ENCODE data around the gene LRRC75B. TPM values are rescaled to one million over a fixed set of nuclear protein-coding genes. Genes with fewer than 3 reads are reported as not detected.
"Not testable (repeated sequence)": the region's sequence is repeated elsewhere in the genome, so short reads cannot be mapped to it uniquely, and the experiment has no call there.

LRRC75B gene
- total RNA-seq, 1 experiment from 2014 or later: 5.9 TPM

DNA sequence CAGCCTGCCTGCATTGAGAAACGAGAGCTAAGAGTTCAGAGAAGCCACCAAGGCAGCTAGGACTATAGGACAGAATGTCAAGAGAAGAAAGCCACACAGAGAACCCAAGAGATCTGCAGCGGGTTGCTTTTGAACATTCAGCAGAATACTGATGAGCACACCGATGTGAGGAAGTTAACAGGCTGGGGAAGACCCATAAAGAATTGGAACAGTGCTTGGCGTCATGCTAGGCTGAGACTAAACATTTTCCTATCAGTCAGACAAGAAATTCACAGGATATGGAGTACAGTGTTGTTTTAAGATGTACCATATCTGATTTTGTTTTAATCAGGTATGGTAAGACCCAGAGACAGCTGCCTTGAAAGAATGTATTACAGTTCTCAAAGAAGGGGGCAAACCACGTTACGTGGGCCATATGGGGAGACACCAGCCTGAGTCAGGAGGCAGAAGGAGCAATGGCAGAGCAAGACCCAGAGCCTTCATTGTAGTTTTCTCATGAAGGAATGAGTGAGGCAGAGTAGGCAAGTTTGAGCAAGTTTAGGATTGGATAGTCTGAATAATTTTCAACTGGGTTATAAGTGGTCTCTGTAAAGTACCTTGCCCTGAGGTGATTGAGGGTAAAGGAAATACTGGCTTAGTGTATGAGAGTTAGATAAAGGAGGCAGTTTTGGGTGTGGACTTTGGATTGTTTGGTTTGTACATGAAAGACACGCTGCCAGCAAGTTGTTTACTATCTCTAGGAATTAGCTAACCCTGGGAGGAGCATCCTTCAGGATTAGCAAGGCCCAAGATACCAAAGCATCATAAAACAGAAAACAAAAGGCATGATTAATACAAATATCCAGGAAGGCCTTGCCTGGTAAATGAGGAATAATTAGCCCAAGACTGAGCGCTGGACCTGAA lies 14.3 kb downstream of the LRRC75B start:
- Histone ChIP-seq H3K36me3 (peaks cover 30% of the 10 kb centered on the region), H3K4me3 (no peak overlapping the region), H3K9me3 (no peaks in the 10 kb centered on the region), H3K27me3 (no peaks in the 10 kb centered on the region)
- no peak for DNase-seq

DNA sequence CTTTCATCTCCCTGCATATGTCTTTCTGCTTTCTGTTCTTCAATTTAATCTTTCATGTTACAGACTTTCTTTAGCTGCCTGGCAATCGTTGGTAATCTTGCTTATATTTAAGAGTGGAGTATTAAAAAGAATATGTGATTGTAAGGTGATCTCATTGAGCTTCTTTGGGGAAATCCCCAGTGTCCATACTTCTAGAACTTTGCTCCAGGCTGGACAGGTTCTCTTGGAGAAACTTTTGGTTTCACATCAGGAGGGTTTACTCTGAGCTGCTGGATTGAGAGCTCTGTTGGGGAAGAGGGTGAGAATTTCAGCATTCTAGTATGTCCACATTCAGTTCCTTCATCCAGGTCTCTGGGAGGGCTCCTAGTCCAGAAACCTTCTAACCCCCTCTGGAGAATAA lies 16.1 kb downstream of the LRRC75B start:
- peaks cover 48% of the 10 kb centered on the region for H3K36me3 ChIP-seq
- no peak overlapping the region for H3K4me3 ChIP-seq
- DNase-seq: no peak
- no peaks in the 10 kb centered on the region for H3K27me3 ChIP-seq
- H3K9me3 ChIP-seq: no peaks in the 10 kb centered on the region

DNA sequence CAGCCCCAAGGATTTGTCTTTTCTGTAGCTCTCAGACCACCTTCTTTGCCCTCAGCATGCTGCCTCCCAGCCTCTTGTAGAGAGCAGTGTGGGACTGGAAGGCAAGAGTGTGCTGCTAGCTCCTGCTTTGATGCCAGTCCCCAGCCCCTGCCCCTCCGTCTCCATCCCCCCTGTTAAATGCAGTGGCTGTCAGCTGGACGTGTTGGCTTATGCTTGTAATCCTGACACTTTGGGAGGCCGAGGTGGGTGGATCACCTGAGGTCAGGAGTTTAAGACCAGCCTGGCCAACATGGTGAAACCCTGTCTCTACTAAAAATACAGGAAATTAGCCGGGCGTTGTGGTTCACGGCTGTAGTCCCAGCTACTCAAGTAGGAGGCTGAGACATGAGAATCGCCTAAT lies 21.6 kb downstream of the LRRC75B start:
- no peak for DNase-seq
- Histone ChIP-seq H3K9me3 (no peaks in the 10 kb centered on the region), H3K36me3 (peaks cover 71% of the 10 kb centered on the region), H3K4me3 (no peak overlapping the region), H3K27me3 (no peaks in the 10 kb centered on the region)

DNA sequence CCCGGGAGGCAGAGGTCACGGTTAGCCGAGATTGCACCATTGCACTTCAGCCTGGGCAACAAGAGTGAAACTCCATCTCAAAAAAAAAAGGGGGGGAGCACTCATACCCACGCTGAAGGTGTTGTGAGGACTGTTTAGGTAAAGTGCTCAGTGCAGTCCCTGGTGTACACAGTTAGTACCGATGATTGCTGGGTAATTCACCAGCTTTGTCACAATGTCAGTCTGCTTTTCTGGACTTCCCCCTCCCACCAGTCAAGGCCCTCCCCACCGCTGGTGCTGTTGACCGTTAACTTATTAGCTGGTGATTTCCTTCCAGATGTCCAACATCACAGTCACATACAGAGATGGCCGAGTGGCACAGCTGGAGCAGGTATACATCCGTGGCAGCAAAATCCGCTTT lies 25.2 kb downstream of the LRRC75B start:
- no peak overlapping the region for H3K4me3 ChIP-seq
- H3K36me3 ChIP-seq: peaks cover 78% of the 10 kb centered on the region
- DNase-seq: no peak
- no peaks in the 10 kb centered on the region for H3K27me3 ChIP-seq
- H3K9me3 ChIP-seq: no peaks in the 10 kb centered on the region

DNA sequence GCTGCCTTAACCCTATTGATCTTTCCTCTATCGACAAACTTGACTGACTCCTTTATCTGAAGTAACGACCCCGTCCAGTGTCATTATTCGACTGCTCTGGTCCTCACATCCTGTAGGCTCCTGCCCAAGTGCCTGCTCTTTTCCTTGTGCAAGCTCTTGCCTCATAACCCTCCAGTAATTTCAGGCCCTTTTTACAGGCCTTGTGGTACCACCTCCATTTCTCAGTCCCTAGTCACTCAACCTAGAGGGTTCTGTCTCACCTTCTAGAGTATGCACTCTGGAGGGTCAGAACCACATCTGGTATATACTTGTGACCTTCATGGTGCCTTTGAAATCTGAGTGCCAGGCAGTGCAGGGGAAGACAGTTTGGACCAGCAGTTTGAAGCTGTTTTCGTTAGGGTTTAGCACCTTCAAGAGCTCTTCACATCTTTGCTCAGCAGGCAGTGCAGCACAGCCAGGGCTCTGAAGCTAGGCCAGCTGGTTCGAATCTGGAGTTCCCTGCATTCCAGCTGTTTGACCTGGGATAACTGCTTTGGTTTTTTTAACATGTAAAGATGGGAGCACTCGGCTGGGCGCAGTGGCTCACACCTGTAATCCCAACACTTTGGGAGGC lies 25.9 kb downstream of the LRRC75B start:
- DNase-seq: no peak

DNA sequence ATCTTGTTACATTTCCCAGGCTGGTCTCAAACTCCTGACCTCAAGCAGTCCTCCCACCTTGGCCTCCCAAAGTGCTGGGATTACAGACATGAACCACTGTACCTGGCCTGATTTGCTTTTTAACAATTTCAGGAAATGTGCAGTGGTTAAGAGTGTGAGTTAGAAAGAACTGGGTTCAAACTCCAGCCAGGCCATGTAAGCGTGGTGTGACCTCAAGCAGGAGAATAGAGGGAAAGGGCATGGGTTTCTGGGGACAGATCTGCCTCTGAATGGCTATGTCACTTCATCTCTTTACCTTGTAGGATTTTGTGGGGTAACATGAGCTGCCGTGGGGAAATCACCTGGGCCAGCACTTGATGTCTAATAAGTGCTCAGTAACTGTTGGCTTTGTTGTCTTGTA lies 27.8 kb downstream of the LRRC75B start:
- Histone ChIP-seq H3K36me3 (peaks cover 73% of the 10 kb centered on the region), H3K27me3 (no peaks in the 10 kb centered on the region), H3K4me3 (no peak overlapping the region), H3K9me3 (no peaks in the 10 kb centered on the region)
- no peak for DNase-seq

More for the DNA sequence above, 25.9 kb downstream of the LRRC75B start:
- H3K27me3 ChIP-seq: no peaks in the 10 kb centered on the region
- H3K36me3 ChIP-seq: peaks cover 78% of the 10 kb centered on the region
- no peak overlapping the region for H3K4me3 ChIP-seq
- H3K9me3 ChIP-seq: no peaks in the 10 kb centered on the region

DNA sequence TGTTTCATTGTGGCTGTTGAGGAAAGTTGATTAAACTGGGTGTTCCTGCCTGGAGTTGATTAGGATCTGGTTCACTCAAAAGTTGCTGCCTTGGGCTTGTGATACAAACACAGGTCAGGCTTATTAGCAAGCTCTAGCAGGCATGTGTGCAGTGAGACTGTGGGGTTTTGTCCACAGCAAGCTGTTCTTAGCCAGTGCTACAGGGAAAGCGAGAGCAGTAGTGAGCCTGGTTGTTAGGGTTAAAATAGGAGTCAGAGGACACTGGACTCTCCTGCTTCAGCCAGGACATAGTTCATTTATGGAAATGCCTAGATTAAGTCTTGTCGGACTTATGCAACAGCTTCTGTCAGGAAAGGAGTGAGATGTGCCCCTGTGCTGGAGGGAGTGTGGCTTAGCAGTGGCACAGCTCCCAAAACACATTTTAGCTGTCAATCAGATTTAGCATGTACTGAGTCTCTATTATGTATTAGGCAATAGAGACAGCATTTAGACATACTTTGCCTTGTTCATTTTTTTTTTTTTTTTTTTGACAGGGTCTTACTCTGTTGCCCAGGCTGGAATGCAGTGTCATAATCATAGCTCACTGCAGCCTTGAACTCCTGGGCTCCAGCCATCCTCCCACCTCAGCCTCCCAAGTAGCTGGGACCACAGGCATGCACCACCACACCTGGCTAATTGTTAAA lies 28.4 kb downstream of the LRRC75B start:
- H3K4me3 ChIP-seq: no peak overlapping the region
- no peaks in the 10 kb centered on the region for H3K9me3 ChIP-seq
- no peak for DNase-seq
- peaks cover 70% of the 10 kb centered on the region for H3K36me3 ChIP-seq
- H3K27me3 ChIP-seq: no peaks in the 10 kb centered on the region

DNA sequence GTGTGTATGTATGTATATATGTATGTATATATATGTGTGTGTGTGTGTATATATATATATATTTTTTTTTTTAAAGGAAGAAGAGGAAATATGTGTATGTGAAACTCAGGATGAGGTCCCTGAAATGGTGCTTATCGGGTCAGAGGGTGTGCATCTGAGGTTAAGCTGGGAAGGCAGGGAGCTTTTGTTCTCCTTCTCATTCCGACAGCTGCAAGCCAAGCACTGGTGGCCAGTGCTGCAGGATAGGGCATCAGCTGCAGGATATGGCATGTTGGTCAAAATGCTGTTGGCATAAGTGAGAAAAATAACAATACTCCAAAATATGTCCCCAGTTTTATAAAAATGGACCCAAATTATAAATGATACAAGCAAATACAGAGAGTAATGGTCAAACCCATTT lies 29.6 kb downstream of the LRRC75B start:
- Histone ChIP-seq H3K9me3 (no peaks in the 10 kb centered on the region), H3K4me3 (no peak overlapping the region), H3K27me3 (no peaks in the 10 kb centered on the region), H3K36me3 (peaks cover 72% of the 10 kb centered on the region)
- DNase-seq: no peak

DNA sequence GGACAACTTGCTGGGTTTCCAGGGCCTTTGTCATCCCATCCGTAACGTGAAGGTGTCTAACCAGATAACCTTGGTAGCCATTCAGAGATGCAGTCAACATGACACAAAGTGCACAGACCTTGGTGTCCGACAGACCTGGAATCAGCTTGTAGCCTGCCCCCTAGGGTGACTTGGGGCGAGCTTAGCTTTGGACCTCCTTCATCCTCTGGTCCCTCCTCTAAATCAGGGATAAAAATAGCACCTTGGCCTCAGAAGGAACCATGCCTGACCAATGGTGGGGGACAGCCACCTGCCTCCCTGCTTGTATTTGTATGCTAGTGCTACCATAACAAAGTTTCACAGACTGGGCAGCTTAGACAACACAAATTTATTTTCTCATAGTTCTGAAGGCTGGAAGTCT lies 33.4 kb downstream of the LRRC75B start:
- Histone ChIP-seq H3K36me3 (peaks cover 62% of the 10 kb centered on the region), H3K9me3 (no peaks in the 10 kb centered on the region), H3K4me3 (no peak overlapping the region), H3K27me3 (no peaks in the 10 kb centered on the region)
- DNase-seq: no peak

DNA sequence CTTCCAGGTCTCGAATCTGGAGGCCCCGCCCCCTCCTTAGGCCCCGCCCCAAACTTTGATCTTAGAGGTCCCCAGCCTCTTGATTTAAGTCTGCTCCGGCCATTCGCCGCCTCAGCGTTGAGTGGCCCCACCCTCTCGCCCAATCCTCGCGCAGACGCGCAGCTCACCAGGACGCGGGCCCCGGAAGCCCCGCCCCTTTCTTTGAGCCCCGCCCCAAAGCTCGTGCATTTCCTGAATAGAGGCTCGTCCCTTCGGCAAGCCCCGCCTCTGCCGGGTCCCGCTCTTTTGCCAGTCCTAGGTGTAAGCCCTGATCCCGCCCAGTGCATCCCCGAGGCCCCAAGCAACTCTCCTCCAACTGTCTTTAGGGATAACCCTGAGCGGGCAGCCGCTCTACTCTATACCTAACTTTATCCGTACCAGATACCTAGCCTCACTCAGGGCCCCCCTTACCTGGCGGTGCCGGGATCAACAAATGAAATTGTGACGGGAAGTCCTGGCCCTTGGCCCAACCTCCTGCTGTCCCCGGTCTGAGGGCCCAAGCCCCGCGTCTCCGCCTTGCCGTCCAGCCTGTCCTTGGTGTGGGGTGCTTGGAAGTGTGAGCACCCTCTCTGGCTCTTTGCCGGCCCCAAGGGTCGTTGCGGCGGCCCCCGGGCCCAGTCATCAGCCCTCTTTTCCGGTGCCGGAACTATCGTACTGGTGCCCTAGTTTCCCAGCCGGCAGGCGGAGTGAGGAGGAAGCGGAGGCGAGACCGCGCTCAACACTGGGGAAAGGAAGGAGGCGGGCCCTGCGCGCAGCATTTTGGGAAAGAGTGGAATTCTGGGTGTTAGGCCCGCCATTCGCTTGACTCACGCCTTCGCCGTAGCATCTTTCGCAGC lies 37.5 kb downstream of the LRRC75B start, which contains the start of gene SNRPD3:
TSS of gene SNRPD3 (plus strand) at position 835 of the 875 bp plus-strand sequence. CDS start 1,676 bp downstream, outside the sequence.
- peak within 1 kb of the TSS; percentile 89 for H3K4me3 ChIP-seq
- no peaks in the 10 kb centered on the region for H3K9me3 ChIP-seq
- DNase-seq: peak; percentile 99
- H3K27me3 ChIP-seq: no peaks in the 10 kb centered on the region
- H3K36me3 ChIP-seq: peaks cover 39% of the 10 kb centered on the region

DNA sequence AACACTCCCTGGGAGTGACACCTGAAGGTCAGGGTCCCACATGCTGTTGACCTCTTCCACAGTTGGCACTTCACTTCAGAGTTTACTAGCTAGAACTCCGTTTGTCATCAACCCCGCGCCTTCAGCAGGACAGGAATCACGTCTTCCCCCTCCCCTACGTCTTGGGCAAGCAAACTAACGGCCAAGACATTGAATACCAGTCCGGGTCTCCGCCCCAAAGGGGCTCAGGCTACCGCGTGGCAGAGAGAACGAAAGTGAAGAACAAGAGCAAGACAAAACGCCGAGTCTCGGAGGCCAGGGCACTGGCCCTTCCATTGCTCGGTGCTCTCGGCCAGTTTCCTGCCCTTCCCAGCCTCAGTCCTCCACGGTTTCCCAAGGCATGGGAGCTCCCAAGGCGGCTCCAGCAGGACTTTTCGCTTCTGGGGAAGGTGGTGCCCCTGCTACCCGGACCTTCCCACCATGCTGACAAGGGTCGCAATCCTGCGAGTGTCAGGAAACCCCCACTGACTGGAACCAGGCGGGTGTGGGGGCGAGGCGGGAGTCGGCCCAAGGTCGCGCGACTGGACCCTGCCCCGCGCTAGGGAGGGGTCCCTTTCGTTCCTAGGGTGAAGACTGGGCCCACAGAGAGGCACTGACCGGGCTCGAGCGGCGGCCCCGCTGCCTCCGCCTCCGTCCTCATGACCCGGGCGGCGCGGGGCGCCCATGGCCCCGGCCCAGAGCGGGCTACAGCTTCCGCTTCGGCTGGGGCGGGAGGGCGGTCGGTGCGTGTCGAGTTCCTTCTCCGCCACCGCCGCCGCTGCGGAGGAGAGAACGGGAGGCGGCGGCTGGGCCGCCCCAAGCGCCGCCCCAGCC lies 38.3 kb downstream of the LRRC75B start, which contains the start of gene GUCD1:
TSS of gene GUCD1 (minus strand) at position 826 of the 852 bp plus-strand sequence. CDS start at position 679, 147 bp downstream.
- H3K9me3 ChIP-seq: no peaks in the 10 kb centered on the region
- DNase-seq: peak; percentile 37
- H3K4me3 ChIP-seq: peak within 1 kb of the TSS; percentile 89
- H3K36me3 ChIP-seq: peaks cover 37% of the 10 kb centered on the region
- H3K27me3 ChIP-seq: no peaks in the 10 kb centered on the region

DNA sequence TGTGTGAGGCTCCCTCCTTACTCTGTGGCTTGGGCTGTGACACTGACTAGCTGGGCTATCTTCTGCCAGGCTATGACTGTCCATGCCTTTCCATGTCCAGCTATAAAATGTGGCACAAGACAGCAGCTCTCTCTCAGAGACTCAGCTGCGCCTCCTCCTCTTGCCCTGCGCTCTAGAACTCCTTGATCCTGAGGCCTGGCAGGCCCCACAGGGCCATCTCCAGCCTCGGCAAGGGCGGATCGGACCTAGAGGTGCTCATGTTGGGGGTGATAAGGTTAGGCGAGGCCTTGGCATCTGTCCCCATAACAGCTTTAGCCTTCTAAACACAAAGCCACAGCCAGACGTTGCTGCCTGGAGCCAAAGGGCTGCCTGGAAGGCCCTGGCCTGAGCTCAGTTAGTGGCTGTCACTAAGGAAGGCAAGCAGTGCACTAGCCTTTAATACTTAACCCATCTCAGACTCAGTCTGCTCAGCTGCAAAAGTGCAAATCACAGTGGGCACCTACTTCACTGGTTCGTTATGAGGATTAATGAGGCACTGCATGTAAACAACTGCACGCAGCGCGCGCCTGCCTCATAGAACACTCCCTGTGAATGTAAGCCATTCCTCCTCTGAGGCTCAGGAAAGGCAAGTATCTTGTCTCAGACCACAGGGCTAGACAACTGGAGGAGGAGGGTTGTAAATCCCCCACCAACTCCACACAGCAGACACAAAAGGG lies 39.1 kb downstream of the LRRC75B start:
- no peaks in the 10 kb centered on the region for H3K27me3 ChIP-seq
- no peak for DNase-seq
- H3K4me3 ChIP-seq: peak overlapping the region; percentile 89
- peaks cover 29% of the 10 kb centered on the region for H3K36me3 ChIP-seq
- H3K9me3 ChIP-seq: no peaks in the 10 kb centered on the region

DNA sequence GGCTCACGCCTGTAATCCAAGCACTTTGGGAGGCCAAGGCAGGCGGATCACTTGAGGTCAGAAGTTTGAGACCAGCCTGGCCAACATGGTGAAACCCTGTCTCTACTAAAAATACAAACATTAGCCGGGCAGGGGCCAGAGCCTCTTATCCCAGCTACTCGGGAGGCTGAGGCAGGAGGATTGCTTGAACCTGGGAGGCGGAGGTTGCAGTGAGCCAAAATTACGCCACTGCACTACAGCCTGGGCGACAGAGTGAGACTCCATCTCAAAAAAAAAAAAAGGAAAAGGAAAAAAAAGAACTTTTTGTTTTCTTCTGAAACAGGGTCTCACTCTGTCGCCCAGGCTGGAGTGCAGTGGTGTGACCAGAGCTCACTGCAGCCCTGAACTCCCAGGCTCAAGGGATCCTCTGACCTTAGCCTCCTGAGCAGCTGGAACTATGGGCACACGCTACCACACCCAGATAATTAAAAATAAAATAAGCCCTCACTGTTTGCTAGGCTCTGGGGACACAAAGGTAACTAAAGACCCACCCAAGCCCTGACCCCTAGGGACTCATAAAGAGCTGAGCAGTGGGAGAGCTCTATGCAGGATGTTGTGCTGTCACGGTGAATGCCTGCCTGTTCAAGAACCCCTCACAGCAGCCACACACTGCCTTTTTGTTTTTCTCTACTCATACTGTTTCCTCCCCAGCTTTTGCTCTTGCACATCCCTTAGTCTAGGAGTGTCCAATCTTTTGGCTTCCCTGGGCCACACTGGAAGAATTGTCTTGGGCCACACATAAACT lies 40.2 kb downstream of the LRRC75B start:
- DNase-seq: not testable (repeated sequence)

DNA sequence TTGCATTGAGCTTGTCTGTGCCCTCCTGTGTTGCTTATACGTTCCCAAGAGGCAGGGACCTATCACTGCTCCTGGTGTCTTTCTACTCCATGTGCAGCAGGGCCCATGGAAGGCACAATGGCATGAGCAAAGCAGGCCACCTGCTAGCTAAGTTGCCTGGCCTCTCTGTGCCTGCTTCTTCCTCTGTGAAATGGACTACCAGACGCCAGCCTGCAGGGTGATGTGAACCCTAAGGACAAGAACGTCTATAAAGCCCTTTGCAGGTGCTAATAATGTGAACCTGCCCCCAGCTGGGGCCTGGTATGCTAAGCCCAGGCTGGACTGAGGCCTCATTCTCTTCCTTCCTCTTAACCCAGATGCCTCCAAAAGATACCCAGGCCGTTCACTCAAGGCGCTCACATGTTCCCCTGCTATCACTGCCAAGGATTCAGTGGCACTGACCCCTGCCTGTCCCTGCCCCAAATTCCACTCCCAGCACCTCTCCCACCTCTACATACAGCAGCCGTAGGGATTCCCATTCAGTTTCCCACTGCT lies 41.9 kb downstream of the LRRC75B start:
- Histone ChIP-seq H3K36me3 (peaks cover 20% of the 10 kb centered on the region), H3K9me3 (no peaks in the 10 kb centered on the region), H3K27me3 (no peaks in the 10 kb centered on the region), H3K4me3 (no peak overlapping the region)
- no peak for DNase-seq

More for the DNA sequence above, 40.2 kb downstream of the LRRC75B start:
- H3K4me3 ChIP-seq, H3K9me3 ChIP-seq, H3K27me3 ChIP-seq: not testable (repeated sequence)
- H3K36me3 ChIP-seq: peaks cover 21% of the 10 kb centered on the region
